Common myeloid progenitor, CD34-positive (primary cell): ENCODE data around the gene RAB11FIP3.
A peak's percentile ranks its signal among the peaks of the same experiment; 100 is the strongest.

Source experiments
- CTCF ChIA-PET: fragments of 350-600 bp; sonication (Branson Sonifier 250); formaldehyde crosslinking; loops from one replicate; lab custom pipeline; 2021; ENCODE audit warnings: antibody characterized with exemption; lab: Charles Lee
- POLR2A ChIA-PET: fragments of 350-600 bp; sonication (Branson Sonifier 250); formaldehyde crosslinking; loops from one replicate; lab custom pipeline; 2021; ENCODE audit warnings: antibody characterized with exemption; lab: Charles Lee
- DNase-seq, 3 donors: peaks; one replicate each; pipeline versions ENCODE4 v3.0.0 to v3.0.0-alpha.2; 2013
- H3K27ac ChIP-seq, 2 experiments: 1 replicate in 1 of 2; 2 replicates in 1 of 2; pipeline ENCODE4 v1.7.0; 2013; ENCODE audit warnings: inconsistent platforms in 2 of 2, low read length in 2 of 2, mild to moderate bottlenecking in 2 of 2, low read depth in 1 of 2, moderate library complexity in 1 of 2; ENCODE audit not compliant: severe bottlenecking in 2 of 2, insufficient read depth in 1 of 2, poor library complexity in 1 of 2
- H3K27me3 ChIP-seq, 5 experiments: replicated peaks in 2 of 5; 1 replicate in 3 of 5; 2 replicates in 2 of 5; pipeline versions ENCODE4 v1.6.1 to v1.7.0; 2013; ENCODE audit warnings: low read length in 4 of 5, mild to moderate bottlenecking in 2 of 5, moderate library complexity in 2 of 5, inconsistent platforms in 1 of 5; ENCODE audit not compliant: insufficient read depth in 5 of 5, control insufficient read depth in 4 of 5
- H3K36me3 ChIP-seq, 4 experiments: 1 replicate in 2 of 4; 2 replicates in 2 of 4; pipeline versions ENCODE4 v1.6.1 to v1.7.0; 2013; ENCODE audit warnings: low read length in 3 of 4, control low read depth in 1 of 4, mild to moderate bottlenecking in 1 of 4; ENCODE audit not compliant: control insufficient read depth in 4 of 4, insufficient read depth in 4 of 4
- H3K4me1 ChIP-seq, 4 experiments: 1 replicate in 3 of 4; 2 replicates in 1 of 4; pipeline versions ENCODE4 v1.6.1 to v1.7.1; 2013; ENCODE audit warnings: low read length in 3 of 4, mild to moderate bottlenecking in 3 of 4, control low read depth in 1 of 4, inconsistent platforms in 1 of 4, moderate library complexity in 1 of 4; ENCODE audit not compliant: control insufficient read depth in 4 of 4, insufficient read depth in 4 of 4; ENCODE audit errors: control extremely low read depth in 1 of 4
- H3K4me3 ChIP-seq, 7 experiments: 1 replicate in 4 of 7; 2 replicates in 3 of 7; pipeline versions ENCODE4 v1.5.1 to v1.7.0; 2013; ENCODE audit warnings: mild to moderate bottlenecking in 7 of 7, low read length in 6 of 7, moderate library complexity in 6 of 7, inconsistent platforms in 2 of 7, low read depth in 2 of 7, control low read depth in 1 of 7; ENCODE audit not compliant: insufficient read depth in 4 of 7, control insufficient read depth in 1 of 7; ENCODE audit errors: extremely low read depth in 1 of 7
- H3K9me3 ChIP-seq, 5 experiments: 1 replicate in 4 of 5; 2 replicates in 1 of 5; pipeline versions ENCODE4 v1.6.1 to v1.7.1; 2013; ENCODE audit warnings: low read length in 4 of 5, mild to moderate bottlenecking in 2 of 5, inconsistent platforms in 1 of 5, low read depth in 1 of 5, moderate library complexity in 1 of 5; ENCODE audit not compliant: control insufficient read depth in 4 of 5, insufficient read depth in 2 of 5; ENCODE audit errors: control extremely low read depth in 1 of 5
- WGBS: methylation state at CpG from one replicate; pipeline ENCODE4 v1.1.5; 2013; ENCODE audit not compliant: insufficient coverage; 5-methylcytosine and 5-hydroxymethylcytosine counted together

RAB11FIP3 gene

GRCh38 chr16:561957-562938 is 136.8 kb downstream of the RAB11FIP3 start:
- Histone ChIP-seq H3K4me3 (no peak overlapping the region), H3K4me1 (peaks cover 0 to 39% (median 33%) of the 10 kb centered on the region in 4 experiments)
- CTCF ChIA-PET, result no interaction called here

GRCh38 chr16:563072-563644 is 137.7 kb downstream of the RAB11FIP3 start:
- peaks cover 0 to 44% (median 9%) of the 10 kb centered on the region in 5 experiments for H3K27me3 ChIP-seq
- H3K4me3 ChIP-seq, result no peak overlapping the region
- H3K27ac ChIP-seq, result no peak overlapping the region
- H3K9me3 ChIP-seq, result no peaks in the 10 kb centered on the region
- no peak for DNase-seq
- H3K4me1 ChIP-seq, result peaks cover 0 to 40% (median 32%) of the 10 kb centered on the region in 4 experiments
- WGBS, result 94% methylated on average over 8 of the region's 30 CpGs
- CTCF ChIA-PET, result no interaction called here
- POLR2A ChIA-PET, result no interaction called here
- H3K36me3 ChIP-seq, result no peaks in the 10 kb centered on the region

More at GRCh38 chr16:561957-562938, 136.8 kb downstream of the RAB11FIP3 start:
- no peak for DNase-seq
- POLR2A ChIA-PET, result no interaction called here
- H3K27ac ChIP-seq, result no peak overlapping the region
- 94% methylated on average over 28 of the region's 43 CpGs for WGBS
- peaks cover 0 to 44% (median 9%) of the 10 kb centered on the region in 5 experiments for H3K27me3 ChIP-seq
- no peaks in the 10 kb centered on the region for H3K9me3 ChIP-seq
- H3K36me3 ChIP-seq, result no peaks in the 10 kb centered on the region

GRCh38 chr16:564690-565418 is 139.4 kb downstream of the RAB11FIP3 start:
- WGBS, result 97% methylated on average over 39 of the region's 42 CpGs
- H3K9me3 ChIP-seq, result no peaks in the 10 kb centered on the region
- CTCF ChIA-PET, result no interaction called here
- DNase-seq, result no peak
- no peak overlapping the region for H3K27ac ChIP-seq
- peaks cover 0 to 27% (median 7%) of the 10 kb centered on the region in 5 experiments for H3K27me3 ChIP-seq
- POLR2A ChIA-PET, result no interaction called here
- H3K4me1 ChIP-seq, result peaks cover 0 to 45% (median 33%) of the 10 kb centered on the region in 4 experiments
- H3K4me3 ChIP-seq, result no peak overlapping the region
- no peaks in the 10 kb centered on the region for H3K36me3 ChIP-seq

- no peaks in the 10 kb centered on the region for H3K36me3 ChIP-seq
- no peak for DNase-seq
- H3K27ac ChIP-seq, result no peak overlapping the region
- H3K9me3 ChIP-seq, result no peaks in the 10 kb centered on the region
- H3K4me3 ChIP-seq, result peak overlapping the region in 1 of 7 experiments; percentile 3
- POLR2A ChIA-PET, result interaction anchor here (0.6 kb wide), 1 partner anchor 33 kb away, joined by 3 read pairs; no protein-coding TSS in a partner anchor
- 98% methylated on average over 28 of the region's 35 CpGs for WGBS
- CTCF ChIA-PET, result no interaction called here
- H3K27me3 ChIP-seq, result peaks cover 0 to 21% (median 6%) of the 10 kb centered on the region in 5 experiments
- H3K4me1 ChIP-seq, result peaks cover 0 to 47% (median 34%) of the 10 kb centered on the region in 4 experiments
These were observed 140.2 kb downstream of the RAB11FIP3 start for GRCh38 chr16:565419-566330.

- Histone ChIP-seq H3K4me3 (peak within 1 kb of the TSS in 6 of 7 experiments; percentile 15 to 74 (median 56)), H3K9me3 (no peaks in the 10 kb centered on the region), H3K27me3 (peaks cover 0 to 11% (median 3%) of the 10 kb centered on the region in 5 experiments), H3K36me3 (no peaks in the 10 kb centered on the region), H3K27ac (peak within 1 kb of the TSS in 1 of 2 experiments; percentile 83), H3K4me1 (peaks cover 0 to 53% (median 40%) of the 10 kb centered on the region in 4 experiments)
- POLR2A ChIA-PET, result interaction anchor here (0.6 kb wide), 1 partner anchor 34 kb away, joined by 3 read pairs; no protein-coding TSS in a partner anchor
- DNase-seq, result peak; percentile 51 to 78 (median 75)
- CTCF ChIA-PET, result interaction anchor here (1.7 kb wide), 1 partner anchor 10 kb away, joined by 6 read pairs; no protein-coding TSS in a partner anchor
- WGBS, result 26% methylated on average over 19 of the region's 26 CpGs
These were observed 141.3 kb downstream of the RAB11FIP3 start, which contains the start of gene NHLRC4 for GRCh38 chr16:566475-567372. Gene NHLRC4, plus strand, starts transcription at chr16:567005. Its CDS starts 1,043 bp downstream, at chr16:568048.
